Measurements from ENCODE around the gene ERC2.

ERC2 gene

DNA sequence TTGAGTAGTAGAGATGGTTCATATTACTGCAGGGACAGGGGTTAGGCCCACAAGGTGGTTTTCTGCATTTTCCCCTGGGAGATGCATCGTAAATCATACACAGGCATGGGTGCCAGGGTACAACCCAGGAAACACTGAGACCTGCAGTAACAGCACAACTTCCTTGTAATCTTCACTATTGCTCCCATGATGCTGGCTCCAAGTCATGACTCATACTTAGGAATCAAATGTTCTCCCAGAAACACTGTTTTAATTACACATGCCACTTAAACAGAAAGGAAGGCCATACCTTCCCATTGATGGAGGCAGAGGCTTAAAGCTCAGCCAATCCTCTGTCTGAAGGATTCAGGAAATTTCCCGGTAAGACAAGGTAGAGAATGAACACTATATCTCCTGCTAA lies 106.5 kb downstream of the ERC2 start:
- no peak overlapping the region for H3K4me3 ChIP-seq (ENCODE audit: low read depth, low read length)
- TF ChIP-seq, protein P1, sequence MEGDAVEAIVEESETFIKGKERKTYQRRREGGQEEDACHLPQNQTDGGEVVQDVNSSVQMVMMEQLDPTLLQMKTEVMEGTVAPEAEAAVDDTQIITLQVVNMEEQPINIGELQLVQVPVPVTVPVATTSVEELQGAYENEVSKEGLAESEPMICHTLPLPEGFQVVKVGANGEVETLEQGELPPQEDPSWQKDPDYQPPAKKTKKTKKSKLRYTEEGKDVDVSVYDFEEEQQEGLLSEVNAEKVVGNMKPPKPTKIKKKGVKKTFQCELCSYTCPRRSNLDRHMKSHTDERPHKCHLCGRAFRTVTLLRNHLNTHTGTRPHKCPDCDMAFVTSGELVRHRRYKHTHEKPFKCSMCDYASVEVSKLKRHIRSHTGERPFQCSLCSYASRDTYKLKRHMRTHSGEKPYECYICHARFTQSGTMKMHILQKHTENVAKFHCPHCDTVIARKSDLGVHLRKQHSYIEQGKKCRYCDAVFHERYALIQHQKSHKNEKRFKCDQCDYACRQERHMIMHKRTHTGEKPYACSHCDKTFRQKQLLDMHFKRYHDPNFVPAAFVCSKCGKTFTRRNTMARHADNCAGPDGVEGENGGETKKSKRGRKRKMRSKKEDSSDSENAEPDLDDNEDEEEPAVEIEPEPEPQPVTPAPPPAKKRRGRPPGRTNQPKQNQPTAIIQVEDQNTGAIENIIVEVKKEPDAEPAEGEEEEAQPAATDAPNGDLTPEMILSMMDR (IDR thresholded peaks at IDR 0.05; ENCODE audit: low read depth, low read length), result no peak

DNA sequence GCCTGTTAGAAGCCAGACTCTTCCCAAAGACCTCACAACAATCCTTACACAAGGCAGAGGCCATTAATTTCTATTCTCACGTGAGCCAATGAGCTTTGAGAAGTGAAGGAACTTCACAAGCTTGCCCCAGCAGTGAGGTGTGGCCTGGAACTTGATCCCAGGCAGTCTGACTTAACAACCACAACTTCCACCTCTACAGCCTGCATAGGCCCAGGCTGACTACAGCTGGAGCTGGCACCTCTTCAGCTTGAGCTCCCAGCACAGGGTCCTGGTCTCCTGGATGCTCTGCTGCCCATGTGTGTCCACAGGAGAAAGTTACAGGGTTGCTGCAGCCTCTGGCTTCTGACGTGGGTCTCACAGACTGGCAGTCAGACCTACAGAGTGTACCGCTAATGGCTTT lies 111.0 kb downstream of the ERC2 start:
- TF ChIP-seq, protein P1 (IDR thresholded peaks at IDR 0.05; ENCODE audit: low read depth, low read length), result no peak
- H3K4me3 ChIP-seq (ENCODE audit: low read depth, low read length), result no peak overlapping the region

DNA sequence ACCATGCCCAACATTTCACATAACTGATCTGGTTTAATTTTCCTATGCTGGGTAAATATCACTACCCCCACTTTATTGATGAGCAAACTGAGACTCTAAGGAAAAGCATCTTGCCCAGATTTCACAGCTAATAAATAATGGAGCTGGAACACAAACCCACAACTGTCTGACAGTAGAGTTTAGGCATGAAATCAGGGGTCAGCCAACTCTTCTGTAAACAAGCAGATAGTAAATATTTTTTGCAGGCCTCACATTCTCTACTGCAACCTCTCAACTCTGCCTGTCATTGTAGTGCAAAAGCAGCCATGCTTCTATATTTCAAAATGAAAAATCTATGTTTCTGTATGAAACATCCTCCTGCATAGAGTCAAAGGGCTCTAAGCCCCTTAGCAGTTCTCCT lies 111.5 kb downstream of the ERC2 start:
- no peak overlapping the region for H3K4me3 ChIP-seq (ENCODE audit: low read depth, low read length)
- TF ChIP-seq, protein P1 (IDR thresholded peaks at IDR 0.05; ENCODE audit: low read depth, low read length), result no peak

DNA sequence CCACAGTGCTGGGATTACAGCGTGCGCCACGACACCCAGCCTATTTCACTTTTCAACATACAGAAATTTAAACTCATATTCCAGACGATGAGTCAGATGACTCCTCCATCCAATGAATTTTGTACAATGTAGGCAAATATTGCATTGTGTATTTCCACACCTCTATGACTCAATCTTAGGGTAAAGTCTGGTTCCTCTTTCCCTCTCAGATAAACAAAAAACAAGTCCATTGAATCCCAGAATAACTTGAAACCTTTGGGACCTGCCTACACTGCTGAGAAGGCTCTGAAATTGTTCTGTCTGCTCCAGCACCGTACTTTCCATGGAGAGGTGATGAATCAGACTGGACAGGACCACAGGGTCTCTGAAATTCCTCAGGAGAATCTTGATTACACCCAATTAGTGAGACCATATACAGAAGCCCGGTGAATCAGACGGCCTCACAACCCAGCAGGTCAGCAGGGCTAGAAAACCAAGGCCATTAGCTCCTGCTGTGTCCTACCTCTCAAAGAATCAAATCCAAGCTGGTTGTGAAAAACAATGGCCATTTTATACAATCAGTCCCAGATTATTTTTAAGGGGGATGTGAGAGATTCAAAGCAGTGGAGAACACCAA lies 112.6 kb downstream of the ERC2 start:
- H3K4me3 ChIP-seq (ENCODE audit: low read depth, low read length), result no peak overlapping the region
- TF ChIP-seq, protein P1 (IDR thresholded peaks at IDR 0.05; ENCODE audit: low read depth, low read length), result no peak

DNA sequence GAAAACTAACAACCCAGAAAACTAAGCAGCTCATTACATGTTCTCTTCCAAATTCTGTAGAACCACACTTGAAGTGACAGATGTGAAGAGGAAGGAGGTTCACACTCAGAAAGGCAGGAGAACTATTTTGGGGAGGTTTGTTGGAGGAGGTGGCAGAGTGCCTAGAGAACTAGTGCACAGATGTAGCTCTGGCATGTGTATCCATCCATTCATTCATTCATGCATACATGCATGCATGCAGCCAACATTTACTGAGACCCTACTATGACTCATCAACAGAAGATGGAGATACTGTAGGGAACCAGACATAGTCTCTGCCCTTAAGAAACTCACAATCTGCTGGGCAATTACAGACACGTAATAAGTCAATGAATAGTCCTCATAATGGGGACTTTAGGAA lies 116.7 kb downstream of the ERC2 start:
- TF ChIP-seq, protein P1 (IDR thresholded peaks at IDR 0.05; ENCODE audit: low read depth, low read length), result no peak
- no peak overlapping the region for H3K4me3 ChIP-seq (ENCODE audit: low read depth, low read length)

DNA sequence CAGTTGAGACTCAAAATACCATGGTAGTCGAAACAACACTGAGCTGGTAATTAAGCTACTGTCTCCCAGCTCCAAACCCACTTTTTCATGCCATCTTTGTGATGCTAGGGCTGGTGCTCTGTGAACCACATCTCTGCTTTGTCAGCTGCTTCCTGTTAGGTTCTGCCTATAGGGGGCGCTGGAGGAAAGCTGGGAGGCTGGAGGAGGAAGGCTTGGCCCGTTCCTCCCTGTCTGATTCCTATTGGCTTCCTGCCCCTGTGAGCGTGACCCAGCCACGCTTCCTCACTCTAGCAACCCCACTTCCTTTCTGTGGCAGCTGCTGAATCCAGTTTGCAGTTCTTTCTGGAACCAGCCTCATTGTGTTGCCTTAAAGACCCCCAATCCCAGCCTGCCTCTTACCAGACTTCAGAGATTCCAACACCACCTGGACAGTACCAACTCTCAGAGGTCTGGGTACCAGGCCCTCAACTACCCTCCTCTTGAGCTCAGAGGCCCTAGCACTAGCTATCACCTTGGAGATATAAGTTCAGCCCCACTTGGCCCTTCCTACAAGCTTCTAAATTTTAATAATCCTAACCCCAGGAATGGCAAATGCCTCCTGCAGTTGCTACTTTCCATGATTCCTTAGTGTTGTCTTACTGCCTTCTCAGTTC lies 120.9 kb downstream of the ERC2 start:
- H3K4me3 ChIP-seq (ENCODE audit: low read depth, low read length), result no peak overlapping the region
- TF ChIP-seq, protein P1 (IDR thresholded peaks at IDR 0.05; ENCODE audit: low read depth, low read length), result no peak

DNA sequence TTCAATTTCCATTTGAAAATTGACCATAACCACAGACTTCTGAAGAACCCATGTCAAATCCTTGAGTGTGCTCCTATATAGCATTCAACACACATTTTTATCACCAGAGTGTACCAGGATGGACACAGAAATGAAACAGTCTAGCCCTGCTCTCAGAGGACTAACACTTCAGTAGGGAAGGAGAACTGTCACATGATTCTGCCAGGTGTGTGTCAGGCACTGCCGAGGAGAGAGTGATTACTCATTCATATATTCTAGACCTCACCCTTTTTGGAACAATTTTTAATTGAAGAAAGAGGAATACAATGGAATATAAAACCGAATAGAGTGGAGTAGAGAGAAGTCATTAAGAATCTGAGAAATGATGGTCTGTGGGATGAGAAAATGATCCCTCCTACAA lies 125.8 kb downstream of the ERC2 start:
- H3K4me3 ChIP-seq (ENCODE audit: low read depth, low read length), result no peak overlapping the region
- TF ChIP-seq, protein P1 (IDR thresholded peaks at IDR 0.05; ENCODE audit: low read depth, low read length), result no peak

Data from WI38 (cell line).